Tibial nerve (tissue), 4 donors: Measurements from ENCODE around the gene ARHGAP6. TPM values are rescaled to one million over a fixed set of nuclear protein-coding genes. Genes with fewer than 3 reads are reported as not detected.

Source experiments
- DNase-seq, 2 donors: peaks; one replicate each; pipeline ENCODE4 v3.0.0-alpha.2; 2019; ENCODE audit warnings: low spot score in 2 of 2
- H3K27ac ChIP-seq, 4 donors: fragments of 200-600 bp; sonication (generic) in 3 of 4; one replicate each; pipeline ENCODE4 v1.5.1; 2017 to 2019; ENCODE audit warnings: mild to moderate bottlenecking in 1 of 4
- H3K27me3 ChIP-seq, 2 donors: fragments of 200-600 bp; sonication (generic) in 1 of 2; one replicate each; pipeline versions ENCODE4 v1.5.1 to v1.6.0; 2017 to 2019
- H3K36me3 ChIP-seq, 3 donors: fragments of 200-600 bp; sonication (generic); one replicate each; pipeline ENCODE4 v1.5.1; 2018 to 2019
- H3K4me1 ChIP-seq, 4 donors: fragments of 200-600 bp; sonication (generic) in 3 of 4; one replicate each; pipeline ENCODE4 v1.5.1; 2017 to 2019
- H3K4me3 ChIP-seq, 4 donors: fragments of 200-600 bp; sonication (generic) in 3 of 4; one replicate each; pipeline ENCODE4 v1.5.1; 2017 to 2019; ENCODE audit warnings: mild to moderate bottlenecking in 1 of 4, moderate library complexity in 1 of 4
- H3K9me3 ChIP-seq, 4 donors: fragments of 200-600 bp; sonication (generic) in 3 of 4; one replicate each; pipeline ENCODE4 v1.5.1; 2017 to 2019
- CTCF ChIP-seq, 5 experiments: fragments of 200-600 bp in 3 of 5; fragments of 450-650 bp in 2 of 5; sonication (generic) in 3 of 5; IDR thresholded peaks; one replicate each; pipeline ENCODE4 v1.5.1; 2016 to 2019; ENCODE audit warnings: antibody characterized with exemption in 5 of 5, mild to moderate bottlenecking in 3 of 5, moderate library complexity in 2 of 5
- EP300 ChIP-seq, 2 donors: sonication (generic); formaldehyde crosslinking; IDR thresholded peaks; one replicate each; pipeline ENCODE4 v1.6.1; 2017; ENCODE audit warnings: antibody characterized with exemption in 2 of 2, mild to moderate bottlenecking in 1 of 2
- POLR2A ChIP-seq, 2 donors: fragments of 450-650 bp; IDR thresholded peaks; one replicate each; pipeline ENCODE4 v1.6.1; 2017; ENCODE audit warnings: antibody characterized with exemption in 2 of 2, mild to moderate bottlenecking in 2 of 2, moderate library complexity in 2 of 2
- WGBS, 2 donors: methylation state at CpG; one replicate each; pipeline ENCODE4 v1.1.5; 2018; 5-methylcytosine and 5-hydroxymethylcytosine counted together
- total RNA-seq, 4 donors: library from RNA; depleted of rRNA; stranded (reverse); fragments of >200 nt; gene quantifications; one replicate each; pipeline ENCODE4 v1.1.0, GENCODE V29; 2016

The ARHGAP6 gene
- total RNA-seq, 4 donors from 2014 or later, result 16.0 to 51.9 (median 39.3) TPM

GRCh38 chrX:11265352-11265751 lies 400.4 kb downstream of the ARHGAP6 start:
- Histone ChIP-seq H3K4me1 (no peaks in the 10 kb centered on the region), H3K27ac (peak overlapping the region in 2 of 4 donors; percentile 25 to 72), H3K9me3 (no peaks in the 10 kb centered on the region), H3K27me3 (no peaks in the 10 kb centered on the region), H3K4me3 (peak overlapping the region in 1 of 4 donors; percentile 19), H3K36me3 (no peaks in the 10 kb centered on the region)
- no peak for DNase-seq
- TF ChIP-seq POLR2A (IDR thresholded peaks at IDR 0.05) (no peak), EP300 (IDR thresholded peaks at IDR 0.05) (no peak), CTCF (IDR thresholded peaks at IDR 0.05) (no peak)
- 41 to 55% methylated on average over 3 of the region's 3 CpGs for WGBS, 2 donors

GRCh38 chrX:11264925-11265324 lies 400.8 kb downstream of the ARHGAP6 start:
- no peak for DNase-seq
- no peak for TF ChIP-seq EP300 (IDR thresholded peaks at IDR 0.05)
- no peak for TF ChIP-seq POLR2A (IDR thresholded peaks at IDR 0.05)
- TF ChIP-seq CTCF (IDR thresholded peaks at IDR 0.05), result no peak
- Histone ChIP-seq H3K4me1 (no peaks in the 10 kb centered on the region), H3K9me3 (no peaks in the 10 kb centered on the region), H3K36me3 (no peaks in the 10 kb centered on the region), H3K27me3 (no peaks in the 10 kb centered on the region), H3K4me3 (peak overlapping the region in 1 of 4 donors; percentile 19), H3K27ac (peak overlapping the region in 1 of 4 donors; percentile 72)
- WGBS, 2 donors, result 33 to 47% methylated on average over 1 of the region's 1 CpG

- Histone ChIP-seq H3K27me3 (no peaks in the 10 kb centered on the region), H3K4me3 (no peak overlapping the region), H3K27ac (no peak overlapping the region), H3K9me3 (no peaks in the 10 kb centered on the region), H3K36me3 (no peaks in the 10 kb centered on the region), H3K4me1 (no peaks in the 10 kb centered on the region)
- no peak for DNase-seq
- TF ChIP-seq POLR2A (IDR thresholded peaks at IDR 0.05) (no peak), EP300 (IDR thresholded peaks at IDR 0.05) (no peak), CTCF (IDR thresholded peaks at IDR 0.05) (no peak)
- 91 to 100% methylated on average over 1 of the region's 1 CpG for WGBS, 2 donors
These were observed 404.5 kb downstream of the ARHGAP6 start for GRCh38 chrX:11261260-11261659.

- no peaks in the 10 kb centered on the region for H3K36me3 ChIP-seq
- WGBS, 2 donors, result 35 to 70% methylated on average over 1 of the region's 1 CpG
- H3K27me3 ChIP-seq, result no peaks in the 10 kb centered on the region
- no peaks in the 10 kb centered on the region for H3K4me1 ChIP-seq
- TF ChIP-seq POLR2A (IDR thresholded peaks at IDR 0.05) (no peak), CTCF (IDR thresholded peaks at IDR 0.05) (no peak), EP300 (IDR thresholded peaks at IDR 0.05) (no peak)
- H3K4me3 ChIP-seq, result no peak overlapping the region
- DNase-seq, result no peak
- no peak overlapping the region for H3K27ac ChIP-seq
- no peaks in the 10 kb centered on the region for H3K9me3 ChIP-seq
These were observed 406.3 kb downstream of the ARHGAP6 start for GRCh38 chrX:11259437-11259836.

GRCh38 chrX:11257711-11258110 lies 408.0 kb downstream of the ARHGAP6 start:
- Histone ChIP-seq H3K4me3 (no peak overlapping the region), H3K27ac (no peak overlapping the region), H3K4me1 (no peaks in the 10 kb centered on the region), H3K36me3 (no peaks in the 10 kb centered on the region), H3K27me3 (no peaks in the 10 kb centered on the region), H3K9me3 (no peaks in the 10 kb centered on the region)
- DNase-seq, result no peak
- 72 to 76% methylated on average over 2 of the region's 2 CpGs for WGBS, 2 donors
- no peak for TF ChIP-seq CTCF (IDR thresholded peaks at IDR 0.05)
- TF ChIP-seq POLR2A (IDR thresholded peaks at IDR 0.05), result no peak
- no peak for TF ChIP-seq EP300 (IDR thresholded peaks at IDR 0.05)
